GM21515 (cell line): ENCODE measurements around the gene CACNA1C.

Experiments
- ATAC-seq: cut with Tn5 transposase; IDR thresholded peaks from one replicate; pipeline ENCODE4 v1.9.1; 2021; ENCODE audit not compliant: unreplicated experiment

Gene CACNA1C

GRCh38 chr12:2354151-2354991 is 301.6 kb downstream of the CACNA1C start:
- ATAC-seq = no peak

GRCh38 chr12:2355198-2355597 is 302.4 kb downstream of the CACNA1C start:
- no peak for ATAC-seq

DNA sequence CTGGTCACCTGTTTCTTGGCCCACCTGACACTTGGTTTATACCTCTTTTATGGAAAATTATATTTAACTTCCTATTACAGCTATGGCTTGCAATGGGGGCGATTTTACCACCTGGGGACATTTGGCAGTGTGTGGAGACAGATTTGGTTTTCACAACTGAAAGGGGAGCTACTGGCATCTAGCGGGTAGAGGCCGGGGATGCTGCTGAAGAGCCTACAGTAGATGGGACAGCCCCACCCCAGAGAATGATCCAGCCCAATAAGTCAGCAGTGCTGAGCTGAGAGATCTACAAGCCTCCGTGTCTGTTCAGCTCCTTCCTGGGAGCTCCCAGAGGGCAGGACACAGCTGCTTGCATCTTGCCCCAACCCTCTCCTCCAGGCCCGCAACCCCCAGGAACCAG is 302.8 kb downstream of the CACNA1C start:
- ATAC-seq = no peak

DNA sequence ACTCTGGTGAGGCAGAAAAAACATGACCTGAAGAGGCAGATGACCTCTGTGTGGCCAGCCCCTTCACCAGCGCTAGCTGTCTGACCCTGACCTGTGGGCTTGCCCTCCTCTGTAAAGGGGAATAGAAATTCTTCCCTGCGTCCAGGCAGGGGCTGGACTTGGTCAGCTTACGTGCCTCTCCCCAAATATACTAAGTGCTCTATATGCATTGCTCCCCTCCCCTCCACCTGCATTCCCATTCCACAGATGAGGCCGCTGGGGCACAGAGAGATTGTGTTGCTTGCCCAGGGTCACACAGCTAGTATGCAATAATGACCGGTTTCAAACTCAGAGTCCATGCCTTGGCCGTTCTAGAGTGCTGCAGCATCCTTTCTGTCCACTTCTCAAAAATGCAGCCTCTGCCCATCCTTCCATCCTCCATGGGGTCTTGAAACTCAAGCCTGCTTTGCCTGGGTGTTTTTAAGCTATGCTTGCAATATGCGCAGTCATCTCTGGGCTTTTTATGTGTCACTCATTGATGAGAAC is 303.9 kb downstream of the CACNA1C start:
- no peak for ATAC-seq

- no peak for ATAC-seq
Measured at GRCh38 chr12:2358986-2359658, 306.3 kb downstream of the CACNA1C start.

DNA sequence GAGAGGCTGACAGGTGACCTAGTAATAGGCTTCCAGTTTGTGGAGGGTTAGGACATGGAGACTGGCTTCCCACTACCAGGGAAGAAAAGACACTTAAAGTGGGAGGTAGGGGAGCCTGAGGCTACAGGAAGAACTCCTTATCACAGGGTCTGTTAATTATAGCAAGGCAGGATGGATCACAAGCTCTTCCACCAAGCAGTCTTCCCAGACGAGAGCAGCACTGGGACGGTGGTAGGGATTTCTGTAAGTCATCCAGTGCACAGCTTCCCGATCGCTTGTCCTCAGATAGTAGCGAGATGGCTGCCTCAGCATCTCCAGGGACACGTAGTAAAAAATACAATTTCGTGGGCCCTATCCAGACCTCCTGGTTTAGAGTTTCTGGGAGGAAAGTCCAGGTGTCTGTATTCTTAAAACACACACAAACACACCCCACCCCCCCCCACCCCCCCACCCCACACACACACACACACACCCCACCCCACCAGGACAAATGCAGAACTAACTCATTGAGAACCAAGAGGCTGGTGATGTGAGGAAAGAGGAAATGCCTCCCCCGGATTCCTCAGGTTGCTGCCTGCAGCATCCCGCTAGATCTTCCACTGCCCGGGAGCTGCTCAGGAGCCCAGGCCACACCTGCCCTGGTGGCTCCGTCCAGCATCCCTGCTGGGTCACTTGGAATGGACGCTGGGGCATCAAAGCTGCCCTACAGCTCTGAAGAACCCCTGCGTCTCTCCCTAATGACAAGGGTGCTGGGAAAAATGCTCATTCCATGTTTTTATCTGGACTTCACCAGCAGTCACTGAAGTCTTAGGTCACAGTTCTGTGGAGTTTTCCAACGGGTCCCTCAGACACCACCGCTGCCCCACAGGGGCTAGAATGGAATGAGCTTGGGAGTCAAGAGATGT is 307.2 kb downstream of the CACNA1C start:
- no peak for ATAC-seq

- no peak for ATAC-seq
Measured at GRCh38 chr12:2360630-2361170, 307.9 kb downstream of the CACNA1C start.

DNA sequence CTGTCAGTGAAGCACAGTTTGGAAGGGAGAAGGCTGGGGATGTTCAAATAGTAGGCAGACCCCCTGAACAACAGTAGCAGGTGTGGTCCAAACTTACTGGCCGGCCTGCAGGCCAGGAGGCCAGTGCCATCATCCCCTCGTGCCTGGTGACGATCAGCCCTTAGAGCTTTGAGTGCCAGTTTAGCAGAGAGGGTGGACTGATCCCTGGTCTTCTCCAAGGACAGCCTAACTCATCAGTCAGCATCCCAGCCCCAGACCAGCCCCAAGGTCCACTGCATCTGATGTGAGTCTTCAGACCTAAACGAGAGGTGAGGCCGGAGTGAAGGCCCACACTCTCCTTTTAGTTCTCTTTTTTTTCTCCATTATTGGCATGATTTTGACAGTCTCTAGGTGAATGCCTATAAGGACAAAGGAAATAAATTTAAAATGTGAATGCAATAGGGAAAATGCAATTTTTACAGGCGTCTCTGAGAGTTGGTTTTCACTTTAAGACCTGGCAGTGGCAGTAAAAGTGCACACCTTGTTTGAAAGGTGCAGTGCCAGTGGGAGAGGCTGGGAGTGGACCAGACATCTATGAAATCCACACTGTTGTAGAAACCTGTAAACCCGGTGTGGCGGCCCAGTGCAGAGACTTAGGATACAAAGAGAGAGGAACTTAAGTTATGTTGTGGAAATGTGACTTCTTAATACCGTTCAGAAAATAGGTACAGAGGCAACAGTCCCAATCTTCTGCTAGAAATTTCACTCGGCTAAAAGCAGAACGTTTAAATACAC is 311.2 kb downstream of the CACNA1C start:
- no peak for ATAC-seq

DNA sequence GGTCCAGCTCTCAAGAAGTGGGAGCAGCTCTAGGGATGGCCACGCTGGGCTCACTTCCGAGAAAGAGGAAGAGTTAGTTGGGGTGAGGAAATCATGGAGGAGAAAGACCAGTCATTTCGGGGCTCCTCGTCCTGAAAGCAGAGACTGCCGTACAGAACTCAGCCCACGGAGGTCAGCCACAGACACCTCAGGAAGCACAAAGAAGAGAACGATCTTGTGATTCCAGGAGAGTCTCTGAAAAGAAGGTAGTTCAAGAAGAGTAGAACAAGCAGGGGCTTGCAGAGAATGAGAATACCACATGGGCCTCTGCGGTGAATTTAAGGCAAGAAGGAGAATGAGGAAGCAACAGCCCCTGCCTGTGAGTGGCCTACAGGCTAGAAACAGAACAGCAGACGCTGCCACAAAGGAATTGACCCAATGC is 311.9 kb downstream of the CACNA1C start:
- no peak for ATAC-seq

GRCh38 chr12:2366711-2367110 is 313.9 kb downstream of the CACNA1C start:
- ATAC-seq = no peak

- ATAC-seq = no peak
Measured at GRCh38 chr12:2372178-2372577, 319.4 kb downstream of the CACNA1C start.

DNA sequence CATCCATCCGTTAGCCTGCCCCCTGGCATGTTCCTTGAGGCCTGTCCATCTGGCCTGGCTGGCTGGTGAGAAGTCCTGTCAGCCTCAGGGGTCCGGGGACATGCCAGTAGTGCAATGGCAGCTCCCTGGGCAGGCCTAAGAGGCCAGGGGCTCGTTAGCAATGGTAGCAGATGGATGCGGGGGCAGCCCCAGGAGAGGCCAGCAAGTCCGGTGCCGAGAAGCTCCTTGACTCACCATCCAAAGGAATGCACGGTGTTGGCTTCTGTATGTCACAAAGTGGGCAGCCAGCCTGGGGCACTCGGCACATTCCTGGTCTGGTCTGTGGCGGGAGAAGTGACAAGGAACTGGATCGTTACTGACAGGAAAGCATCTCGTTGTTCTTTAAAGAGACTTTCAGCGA is 319.9 kb downstream of the CACNA1C start:
- ATAC-seq = no peak

DNA sequence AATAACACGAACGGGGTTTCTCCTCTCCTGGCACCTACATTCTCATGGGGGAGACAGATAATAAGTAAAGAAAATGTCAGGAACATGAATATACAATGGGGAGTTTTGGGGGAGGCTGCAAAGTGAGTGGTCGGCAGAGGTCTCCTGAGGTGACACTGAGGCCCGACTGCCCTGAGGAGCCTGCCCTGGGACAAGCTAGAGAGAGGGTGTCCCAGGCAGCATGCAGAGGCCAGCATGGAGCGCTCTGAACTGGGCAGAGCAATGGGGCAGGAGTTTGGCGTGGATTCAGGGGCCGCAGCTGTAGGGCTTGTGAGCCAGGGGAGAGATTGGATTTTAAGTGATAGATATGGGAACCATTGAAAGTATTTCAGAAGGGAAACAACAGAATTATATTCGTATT is 320.5 kb downstream of the CACNA1C start:
- no peak for ATAC-seq

DNA sequence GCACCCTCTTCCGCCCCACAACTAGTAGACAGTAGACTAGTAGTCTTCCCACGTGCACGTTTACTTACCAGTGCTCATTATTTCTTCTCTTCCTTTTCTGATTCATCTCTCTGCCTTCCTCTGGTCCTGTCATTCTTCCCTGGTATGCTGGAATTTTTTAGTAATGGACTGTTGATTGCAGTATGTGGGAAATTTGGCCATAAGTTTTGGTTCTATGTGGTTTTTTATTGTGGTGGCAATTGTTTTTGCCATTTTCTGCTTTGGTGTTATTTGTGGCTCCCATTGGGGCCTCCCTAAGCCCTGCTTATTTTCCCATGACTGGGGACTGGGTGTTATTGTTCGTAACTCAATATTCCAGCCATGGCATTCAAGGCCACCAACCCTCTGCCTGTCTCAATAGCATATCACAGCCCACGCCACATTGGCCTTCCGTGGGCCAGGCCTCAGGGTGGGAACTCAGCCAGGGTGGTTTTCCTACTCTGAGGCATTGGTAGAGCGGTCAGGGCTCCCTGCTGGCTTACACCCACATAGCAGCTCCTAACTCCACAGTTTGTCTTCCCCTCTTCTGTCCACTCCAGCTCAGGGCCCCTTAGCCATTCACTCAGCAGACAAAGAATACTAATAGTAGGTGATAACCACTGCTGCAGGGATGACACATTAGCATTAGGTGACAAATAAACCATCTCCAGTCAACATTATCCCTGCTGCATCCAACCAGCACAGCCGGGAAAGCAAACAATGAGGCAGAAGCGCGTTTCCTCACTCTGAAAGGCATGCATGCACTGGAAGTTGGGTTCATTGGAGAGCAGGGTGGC is 321.5 kb downstream of the CACNA1C start:
- ATAC-seq = no peak

DNA sequence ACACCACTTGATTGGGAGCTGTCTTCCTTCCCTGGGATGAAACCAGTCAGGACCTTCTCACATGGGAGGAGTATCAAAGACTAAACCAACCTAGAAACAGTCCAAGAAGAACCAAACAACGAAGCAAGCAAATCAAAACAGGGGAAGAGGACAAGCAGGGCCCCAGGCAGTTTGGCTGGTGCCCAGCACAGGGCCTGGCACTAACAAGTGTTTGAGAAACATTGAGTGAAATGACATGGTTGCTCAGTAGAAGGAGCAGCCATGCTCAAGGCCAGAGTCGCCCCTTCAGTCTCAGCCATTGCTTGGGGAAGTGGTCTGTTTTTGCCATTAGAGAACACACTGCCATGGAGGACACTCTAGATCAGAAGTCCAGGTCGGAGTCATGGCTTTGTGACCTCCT is 323.1 kb downstream of the CACNA1C start:
- ATAC-seq = no peak

GRCh38 chr12:2376908-2377657 is 324.3 kb downstream of the CACNA1C start:
- ATAC-seq = no peak

DNA sequence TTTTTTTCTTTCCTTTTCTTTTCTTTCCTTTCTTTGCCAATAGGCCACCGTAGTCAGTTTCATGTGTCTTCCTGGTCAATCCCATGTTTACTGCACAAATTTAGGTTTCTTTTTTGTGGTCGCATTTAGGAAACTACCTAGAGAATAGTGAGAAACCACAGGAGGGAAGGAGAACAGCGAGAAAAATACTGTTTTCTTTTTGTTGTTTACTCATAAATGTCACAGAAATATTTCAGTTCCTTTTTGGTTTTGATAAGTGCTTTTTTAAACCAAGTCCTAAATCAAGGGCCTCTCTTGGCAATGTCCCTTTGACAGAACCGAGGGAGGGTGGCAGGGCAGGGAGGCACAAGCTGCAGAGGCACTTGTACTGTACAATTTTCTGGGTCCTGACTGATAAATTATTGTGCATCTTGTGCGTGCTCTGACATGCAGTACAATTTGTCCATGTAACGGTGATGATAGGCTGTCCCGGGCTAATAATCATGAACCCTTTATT is 326.1 kb downstream of the CACNA1C start:
- peak; percentile 51 for ATAC-seq

DNA sequence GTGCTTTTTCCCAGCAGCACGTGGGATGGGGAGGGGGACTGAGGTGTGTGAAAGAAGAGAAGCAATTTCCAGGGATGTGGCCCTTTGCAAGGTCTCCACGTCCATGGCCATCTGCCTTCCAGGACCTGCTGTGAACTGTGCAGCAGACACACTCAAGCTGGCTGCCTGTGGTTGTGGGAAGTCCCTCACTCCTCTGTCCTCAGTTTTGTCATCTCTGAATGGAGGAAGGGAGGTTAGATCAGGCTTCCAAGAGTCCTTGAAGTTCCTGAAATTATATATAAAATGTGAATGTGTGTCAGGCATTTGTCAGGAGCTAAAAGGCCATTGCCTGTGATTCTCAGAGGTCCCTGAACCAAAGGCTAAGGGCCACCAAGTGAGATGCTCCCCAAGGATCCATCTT is 328.2 kb downstream of the CACNA1C start:
- no peak for ATAC-seq
